ENCODE results near the gene ZNF132.
"Not testable (repeated sequence)": the region's sequence is repeated elsewhere in the genome, so short reads cannot be mapped to it uniquely, and the experiment has no call there.

The ZNF132 gene

GRCh38 chr19:58406818-58407657 lies 32.9 kb downstream of the ZNF132 start:
- peak; percentile 38 for DNase-seq (ENCODE audit: low read depth)

GRCh38 chr19:58403920-58404478 lies 36.0 kb downstream of the ZNF132 start:
- not testable (repeated sequence) for DNase-seq (ENCODE audit: low read depth)

- no peak for DNase-seq (ENCODE audit: low read depth)
These were observed 38.0 kb downstream of the ZNF132 start for GRCh38 chr19:58401840-58402421.

- peak; percentile 96 for DNase-seq (ENCODE audit: low read depth)
These were observed 38.8 kb downstream of the ZNF132 start for GRCh38 chr19:58400916-58401839.

- no peak for DNase-seq (ENCODE audit: low read depth)
These were observed 39.5 kb downstream of the ZNF132 start for GRCh38 chr19:58400316-58400915.

- no peak for DNase-seq (ENCODE audit: low read depth)
These were observed 40.0 kb downstream of the ZNF132 start for GRCh38 chr19:58399903-58400302.

- no peak for DNase-seq (ENCODE audit: low read depth)
These were observed 41.4 kb downstream of the ZNF132 start for GRCh38 chr19:58398545-58398944.

GRCh38 chr19:58398087-58398486 lies 41.9 kb downstream of the ZNF132 start:
- no peak for DNase-seq (ENCODE audit: low read depth)

GRCh38 chr19:58397533-58398037 lies 42.4 kb downstream of the ZNF132 start:
- DNase-seq (ENCODE audit: low read depth): no peak

- no peak for DNase-seq (ENCODE audit: low read depth)
These were observed 43.0 kb downstream of the ZNF132 start for GRCh38 chr19:58396691-58397532.

GRCh38 chr19:58395979-58396627 lies 43.9 kb downstream of the ZNF132 start:
- DNase-seq (ENCODE audit: low read depth): no peak

- DNase-seq (ENCODE audit: low read depth): no peak
These were observed 44.6 kb downstream of the ZNF132 start, which contains the start of gene RNF225 for GRCh38 chr19:58395220-58395978. TSS of gene RNF225 (plus strand) at chr19:58395656. CDS start at chr19:58396090, 434 bp downstream.

- no peak for DNase-seq (ENCODE audit: low read depth)
These were observed 45.1 kb downstream of the ZNF132 start for GRCh38 chr19:58394821-58395219.

- DNase-seq (ENCODE audit: low read depth): no peak
These were observed 46.3 kb downstream of the ZNF132 start for GRCh38 chr19:58393725-58394033.

- DNase-seq (ENCODE audit: low read depth): no peak
These were observed 46.8 kb downstream of the ZNF132 start for GRCh38 chr19:58392945-58393724.

GRCh38 chr19:58388175-58388526 lies 51.8 kb downstream of the ZNF132 start:
- DNase-seq (ENCODE audit: low read depth): no peak

- no peak for DNase-seq (ENCODE audit: low read depth)
These were observed 52.4 kb downstream of the ZNF132 start for GRCh38 chr19:58387338-58388174.
